Breast epithelium (tissue), 4 donors: ENCODE results near the gene SPTLC2. TPM values are rescaled to one million over a fixed set of nuclear protein-coding genes. Genes with fewer than 3 reads are reported as not detected.
"Not testable (repeated sequence)": the region's sequence is repeated elsewhere in the genome, so short reads cannot be mapped to it uniquely, and the experiment has no call there.

Source experiments
- DNase-seq, 2 donors: peaks; one replicate each; pipeline ENCODE4 v3.0.0-alpha.2; 2019; ENCODE audit warnings: low spot score in 2 of 2
- H3K27ac ChIP-seq, 2 donors: fragments of 200-600 bp; sonication (generic) in 1 of 2; one replicate each; pipeline ENCODE4 v1.5.1; 2016 to 2019; ENCODE audit warnings: mild to moderate bottlenecking in 1 of 2
- H3K27me3 ChIP-seq, 2 donors: fragments of 200-600 bp; sonication (generic) in 1 of 2; one replicate each; pipeline versions ENCODE4 v1.5.1 to v1.6.0; 2017 to 2019; ENCODE audit warnings: control low read depth in 1 of 2, mild to moderate bottlenecking in 1 of 2
- H3K36me3 ChIP-seq: fragments of 200-600 bp; one replicate; pipeline ENCODE4 v1.5.1; 2019
- H3K4me1 ChIP-seq, 2 donors: fragments of 200-600 bp; sonication (generic); one replicate each; pipeline ENCODE4 v1.5.1; 2016 to 2019; ENCODE audit warnings: control low read depth in 1 of 2
- H3K4me3 ChIP-seq, 3 donors: fragments of 200-600 bp; sonication (generic); 1 replicate in 2 of 3; 2 replicates in 1 of 3; pipeline ENCODE4 v1.5.1; 2016 to 2019; ENCODE audit warnings: mild to moderate bottlenecking in 3 of 3, moderate library complexity in 2 of 3
- H3K9me3 ChIP-seq, 2 donors: fragments of 200-600 bp; sonication (generic) in 1 of 2; one replicate each; pipeline ENCODE4 v1.5.1; 2016 to 2019; ENCODE audit warnings: control low read depth in 1 of 2
- POLR2A ChIP-seq: fragments of 450-650 bp; IDR thresholded peaks from one replicate; pipeline ENCODE4 v1.6.1; 2016; ENCODE audit warnings: antibody characterized with exemption, mild to moderate bottlenecking, moderate library complexity
- POLR2AphosphoS5 ChIP-seq, 3 donors: sonication (generic); formaldehyde crosslinking; IDR thresholded peaks; one replicate each; pipeline ENCODE4 v1.6.1; 2017; ENCODE audit warnings: antibody characterized with exemption in 3 of 3
- intact Hi-C: fragments of 100-400 bp; cut with DNase I; formaldehyde crosslinking; loops from one replicate; pipeline ENCODE4 v1.15.1; 2023; ENCODE audit warnings: low total_unique reads
- total RNA-seq, 3 donors: library from RNA; depleted of rRNA; stranded (reverse); fragments of >200 nt; gene quantifications; one replicate each; pipeline ENCODE4 v1.1.0, GENCODE V29; 2016
- TF ChIP-seq, protein P1 (sequence below), 3 donors: fragments of 450-650 bp; IDR thresholded peaks; one replicate each; pipeline ENCODE4 v1.5.1; 2016 to 2017; ENCODE audit warnings: antibody characterized with exemption in 3 of 3, mild to moderate bottlenecking in 3 of 3, moderate library complexity in 3 of 3

Gene SPTLC2
- total RNA-seq, 3 donors from 2014 or later: 31.2 to 47.2 (median 42.6) TPM

- DNase-seq: no peak
- no peak for TF ChIP-seq POLR2A
- no peak overlapping the region for H3K4me3 ChIP-seq
- no peaks in the 10 kb centered on the region for H3K9me3 ChIP-seq
- no peak overlapping the region for H3K27ac ChIP-seq
- intact Hi-C loops: no loop called here
- H3K4me1 ChIP-seq: no peaks in the 10 kb centered on the region
- H3K36me3 ChIP-seq: no peaks in the 10 kb centered on the region
- no peaks in the 10 kb centered on the region for H3K27me3 ChIP-seq
Measured at GRCh38 chr14:77531071-77531470, 85.4 kb downstream of the SPTLC2 start.

GRCh38 chr14:77529963-77530362 lies 86.5 kb downstream of the SPTLC2 start:
- no peak overlapping the region for H3K4me3 ChIP-seq
- H3K9me3 ChIP-seq: no peaks in the 10 kb centered on the region
- TF ChIP-seq POLR2A (no peak), POLR2AphosphoS5 (IDR thresholded peaks at IDR 0.05) (no peak)
- TF ChIP-seq, protein P1, sequence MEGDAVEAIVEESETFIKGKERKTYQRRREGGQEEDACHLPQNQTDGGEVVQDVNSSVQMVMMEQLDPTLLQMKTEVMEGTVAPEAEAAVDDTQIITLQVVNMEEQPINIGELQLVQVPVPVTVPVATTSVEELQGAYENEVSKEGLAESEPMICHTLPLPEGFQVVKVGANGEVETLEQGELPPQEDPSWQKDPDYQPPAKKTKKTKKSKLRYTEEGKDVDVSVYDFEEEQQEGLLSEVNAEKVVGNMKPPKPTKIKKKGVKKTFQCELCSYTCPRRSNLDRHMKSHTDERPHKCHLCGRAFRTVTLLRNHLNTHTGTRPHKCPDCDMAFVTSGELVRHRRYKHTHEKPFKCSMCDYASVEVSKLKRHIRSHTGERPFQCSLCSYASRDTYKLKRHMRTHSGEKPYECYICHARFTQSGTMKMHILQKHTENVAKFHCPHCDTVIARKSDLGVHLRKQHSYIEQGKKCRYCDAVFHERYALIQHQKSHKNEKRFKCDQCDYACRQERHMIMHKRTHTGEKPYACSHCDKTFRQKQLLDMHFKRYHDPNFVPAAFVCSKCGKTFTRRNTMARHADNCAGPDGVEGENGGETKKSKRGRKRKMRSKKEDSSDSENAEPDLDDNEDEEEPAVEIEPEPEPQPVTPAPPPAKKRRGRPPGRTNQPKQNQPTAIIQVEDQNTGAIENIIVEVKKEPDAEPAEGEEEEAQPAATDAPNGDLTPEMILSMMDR (IDR thresholded peaks at IDR 0.05): no peak
- no peaks in the 10 kb centered on the region for H3K36me3 ChIP-seq
- intact Hi-C loops: no loop called here
- H3K27ac ChIP-seq: no peak overlapping the region
- DNase-seq: no peak
- H3K4me1 ChIP-seq: no peaks in the 10 kb centered on the region
- no peaks in the 10 kb centered on the region for H3K27me3 ChIP-seq

DNA sequence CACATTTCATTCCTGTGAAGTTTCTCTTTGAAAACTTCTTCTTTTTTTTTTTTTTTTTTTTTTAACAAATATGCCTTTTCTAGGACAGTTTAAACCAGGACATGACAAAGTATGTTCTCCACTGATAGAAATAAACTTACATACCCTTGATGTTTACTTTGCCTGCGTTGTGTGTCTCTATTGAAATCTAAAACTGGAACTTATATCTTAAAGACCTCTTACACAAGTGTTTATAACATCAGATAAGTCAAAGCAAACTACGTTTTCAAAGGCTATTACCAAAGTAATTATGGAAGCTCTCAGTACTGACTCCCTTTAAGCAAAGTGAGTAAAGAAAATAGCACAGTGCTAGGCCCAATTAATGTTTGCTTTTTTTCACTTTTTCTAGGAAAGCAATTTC lies 87.2 kb downstream of the SPTLC2 start:
- Histone ChIP-seq H3K36me3 (no peaks in the 10 kb centered on the region), H3K27ac (no peak overlapping the region), H3K4me3 (no peak overlapping the region), H3K27me3 (no peaks in the 10 kb centered on the region), H3K9me3 (no peaks in the 10 kb centered on the region), H3K4me1 (no peaks in the 10 kb centered on the region)
- no peak for DNase-seq
- intact Hi-C loops: no loop called here
- TF ChIP-seq POLR2AphosphoS5 (IDR thresholded peaks at IDR 0.05) (no peak), POLR2A (no peak)
- TF ChIP-seq, protein P1 (IDR thresholded peaks at IDR 0.05): no peak

DNA sequence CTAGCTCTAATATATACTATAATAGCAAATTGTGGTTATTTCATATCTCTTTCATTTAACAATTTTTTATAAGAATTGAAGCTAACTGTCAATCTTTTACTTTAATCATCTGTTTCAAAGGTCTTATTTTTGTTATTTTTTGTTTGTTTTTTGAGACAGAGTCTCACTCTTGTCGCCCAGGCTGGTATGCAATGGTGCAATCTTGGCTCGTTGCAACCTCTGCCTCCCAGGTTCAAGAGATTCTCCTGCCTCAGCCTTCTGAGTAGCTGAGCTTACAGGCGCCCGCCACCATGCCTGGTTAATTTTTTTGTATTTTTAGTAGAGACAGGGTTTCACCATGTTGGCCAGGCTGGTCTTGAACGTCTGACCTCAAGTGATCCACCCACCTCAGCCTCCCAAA lies 87.7 kb downstream of the SPTLC2 start:
- H3K4me3 ChIP-seq, H3K36me3 ChIP-seq, H3K9me3 ChIP-seq, DNase-seq, H3K27me3 ChIP-seq, H3K4me1 ChIP-seq, H3K27ac ChIP-seq, intact Hi-C loops: not testable (repeated sequence)

GRCh38 chr14:77526266-77526665 lies 90.2 kb downstream of the SPTLC2 start:
- no peak for DNase-seq
- H3K9me3 ChIP-seq: no peaks in the 10 kb centered on the region
- no peaks in the 10 kb centered on the region for H3K36me3 ChIP-seq
- H3K27ac ChIP-seq: no peak overlapping the region
- H3K27me3 ChIP-seq: no peaks in the 10 kb centered on the region
- no peaks in the 10 kb centered on the region for H3K4me1 ChIP-seq
- intact Hi-C loops: no loop called here
- H3K4me3 ChIP-seq: no peak overlapping the region
- TF ChIP-seq, protein P1 (IDR thresholded peaks at IDR 0.05): no peak
- TF ChIP-seq POLR2AphosphoS5 (IDR thresholded peaks at IDR 0.05): no peak
- no peak for TF ChIP-seq POLR2A

GRCh38 chr14:77524536-77524935 lies 91.9 kb downstream of the SPTLC2 start:
- Histone ChIP-seq H3K27ac (no peak overlapping the region), H3K4me3 (no peak overlapping the region), H3K9me3 (no peaks in the 10 kb centered on the region), H3K36me3 (no peaks in the 10 kb centered on the region), H3K27me3 (no peaks in the 10 kb centered on the region), H3K4me1 (no peaks in the 10 kb centered on the region)
- intact Hi-C loops: no loop called here
- no peak for TF ChIP-seq POLR2A
- TF ChIP-seq, protein P1 (IDR thresholded peaks at IDR 0.05): no peak
- TF ChIP-seq POLR2AphosphoS5 (IDR thresholded peaks at IDR 0.05): no peak
- no peak for DNase-seq
